Activated naive CD8-positive, alpha-beta T cell treated with anti-CD3 and anti-CD28 coated beads, Interleukin-2, amount 10 ng/mL, durations not matched to agents 7 days and 5 days (primary cell): ENCODE data around the gene TFEB. TPM values are rescaled to one million over a fixed set of nuclear protein-coding genes. Genes with fewer than 3 reads are reported as not detected.

Experiments used
- total RNA-seq, 2 experiments: library from RNA; stranded (reverse); gene quantifications; one replicate each; pipeline ENCODE4 v1.2.3, GENCODE V29; 2021

TFEB gene
- total RNA-seq, 2 experiments from 2014 or later: 17.6 TPM

Other genes with a start within 250 kb of the TFEB start
- gene FOXP4, start 189.2 kb downstream of the TFEB start, total RNA-seq: 1 to 10 TPM; 7.5 to 8.8 TPM
- gene MDFI, start 97.1 kb downstream of the TFEB start, total RNA-seq: not detected
- gene PGC, start 11.8 kb upstream of the TFEB start, total RNA-seq: not detected
- gene FRS3, start 44.3 kb upstream of the TFEB start, total RNA-seq: 1 to 10 TPM; 6.2 to 8.3 TPM
- not detected for gene PRICKLE4, start 45.2 kb upstream of the TFEB start, total RNA-seq
- 100 to 1,000 TPM; 157 to 163 TPM for gene TOMM6, start 52.1 kb upstream of the TFEB start, total RNA-seq
- gene USP49, start 159.8 kb upstream of the TFEB start, total RNA-seq: 1 to 10 TPM; 5.8 to 6.9 TPM
- 10 to 100 TPM; 18.5 to 21.4 TPM for gene MED20, start 185.5 kb upstream of the TFEB start, total RNA-seq
- 10 to 100 TPM; 23.1 to 26.9 TPM for gene BYSL, start 185.9 kb upstream of the TFEB start, total RNA-seq
- gene CCND3, start 206.2 kb upstream of the TFEB start, total RNA-seq: 100 to 1,000 TPM; 382 to 413 TPM